Measurements from ENCODE around the gene DDN.

- TF ChIP-seq EP300 (IDR thresholded peaks at IDR 0.05; ENCODE audit: borderline replicate concordance in 1 of 2, low read depth in 1 of 2, low read length in 1 of 2) (no peak), CTCF (IDR thresholded peaks at IDR 0.05) (peak; percentile 17; the same call in 1 of the 2 replicates), RXRA (IDR thresholded peaks at IDR 0.05; ENCODE audit: borderline replicate concordance, low read depth) (no peak), RFX5 (IDR thresholded peaks at IDR 0.05; ENCODE audit: low read length) (no peak), REST (IDR thresholded peaks at IDR 0.05; ENCODE audit: low read depth, low read length) (no peak), PBX3 (IDR thresholded peaks at IDR 0.05) (no peak)
These were observed at the start of gene DDN for GRCh38 chr12:48999371-49000131.
